HepG2 (cell line): Measurements from ENCODE around the gene QSER1. TPM values are rescaled to one million over a fixed set of nuclear protein-coding genes. Genes with fewer than 3 reads are reported as not detected.

Experiments used
- ATAC-seq: fragments of 200-7000 bp; cut with Tn5 transposase; 3 replicates; pipeline ENCODE4 v1.9.1; 2020; ENCODE audit warnings: mild to moderate bottlenecking, moderate library complexity
- BruUV-seq: library from RNA; stranded (reverse); fragments of 400-500 nt; replicated peaks from 2 replicates; lab custom pipeline; 2021; lab: Mats Ljungman, UMichigan
- CTCF ChIA-PET: fragments of 300-600 bp; formaldehyde crosslinking; extraction: SDS; loops from one replicate; lab custom pipeline; 2021; ENCODE audit warnings: low total read pairs, inconsistent platforms, low intra/inter-chr PET ratio; lab: Yijun Ruan, JAX
- POLR2A ChIA-PET: fragments of 350-600 bp; sonication (Branson Sonifier 250); formaldehyde crosslinking; loops from one replicate; lab custom pipeline; 2020; ENCODE audit warnings: antibody characterized with exemption, inconsistent platforms; lab: Yijun Ruan, JAX
- DNase-seq: peaks from one replicate; pipeline ENCODE4 v3.0.0-alpha.2; 2015; ENCODE audit warnings: low spot score
- FAIRE-seq: peaks from 3 replicates; lab custom pipeline; 2011; peaks lifted over from hg19 to GRCh38; lab: Jason Lieb, UNC
- H2AFZ ChIP-seq: one replicate; pipeline ENCODE4 v1.6.1; 2011; ENCODE audit warnings: low read length, inconsistent platforms
- H3K27ac ChIP-seq: fragments of 300-600 bp; 3 replicates; pipeline ENCODE4 v1.8.0; 2011; ENCODE audit warnings: mixed run types, mild to moderate bottlenecking, mixed read lengths, low read length, inconsistent platforms; ENCODE audit not compliant: insufficient read depth; ENCODE audit errors: extremely low read length
- H3K27me3 ChIP-seq, 2 experiments: fragments of 200-600 bp in 1 of 2; 2 replicates in 1 of 2; 3 replicates in 1 of 2; pipeline versions ENCODE4 v1.6.0 to v1.8.0; 2011; ENCODE audit warnings: low read length in 2 of 2, mild to moderate bottlenecking in 2 of 2, moderate library complexity in 2 of 2, inconsistent platforms in 1 of 2; ENCODE audit not compliant: insufficient read depth in 2 of 2, control insufficient read depth in 1 of 2
- H3K36me3 ChIP-seq, 2 experiments: fragments of 200-600 bp in 1 of 2; replicated peaks in 1 of 2; 2 replicates in 1 of 2; 3 replicates in 1 of 2; pipeline versions ENCODE4 v1.5.1 to v1.8.0; 2011; ENCODE audit warnings: low read length in 2 of 2, inconsistent platforms in 1 of 2; ENCODE audit not compliant: insufficient read depth in 2 of 2, control insufficient read depth in 1 of 2
- H3K4me1 ChIP-seq: 2 replicates; pipeline ENCODE4 v1.5.1; 2012; ENCODE audit warnings: low read length, inconsistent platforms; ENCODE audit not compliant: insufficient read depth
- H3K4me2 ChIP-seq: 2 replicates; pipeline ENCODE4 v1.6.0; 2011; ENCODE audit warnings: low read depth, low read length, inconsistent platforms
- H3K4me3 ChIP-seq, 3 experiments: fragments of 200-600 bp in 1 of 3; sonication (generic), shearing (Covaris generic) in 1 of 3; replicated peaks in 1 of 3; 2 replicates each; pipeline ENCODE4 v1.5.1; 2011 to 2016; ENCODE audit warnings: low read length in 3 of 3, inconsistent platforms in 2 of 3, low read depth in 2 of 3, mild to moderate bottlenecking in 2 of 3, control low read depth in 1 of 3, mixed read lengths in 1 of 3; ENCODE audit not compliant: insufficient read depth in 1 of 3
- H3K79me2 ChIP-seq: one replicate; pipeline ENCODE4 v1.6.1; 2011; ENCODE audit warnings: low read length, inconsistent platforms; ENCODE audit not compliant: insufficient read depth
- H3K9ac ChIP-seq: 2 replicates; pipeline ENCODE4 v1.6.0; 2011; ENCODE audit warnings: mild to moderate bottlenecking, low read depth, low read length, inconsistent platforms; ENCODE audit not compliant: insufficient read depth
- H3K9me3 ChIP-seq: 2 replicates; pipeline ENCODE4 v1.5.1; 2012; ENCODE audit warnings: mild to moderate bottlenecking, low read length
- H4K20me1 ChIP-seq: 2 replicates; pipeline ENCODE4 v1.6.0; 2011; ENCODE audit warnings: inconsistent platforms, mild to moderate bottlenecking, low read length, moderate library complexity; ENCODE audit not compliant: insufficient read depth
- DMTF1 ChIP-seq: sonication (generic); formaldehyde crosslinking; IDR thresholded peaks from 2 replicates; pipeline ENCODE4 v1.4.0; 2020; ENCODE audit warnings: mild to moderate bottlenecking, missing genetic modification reagents
- IRF2 ChIP-seq: IDR thresholded peaks from 2 replicates; pipeline ENCODE4 v1.6.1; 2018; ENCODE audit warnings: missing genetic modification reagents, missing compliant biosample characterization
- KDM5B ChIP-seq: sonication (generic); formaldehyde crosslinking; IDR thresholded peaks from 2 replicates; pipeline ENCODE4 v1.4.0; 2020; ENCODE audit warnings: missing genetic modification reagents, mild to moderate bottlenecking, borderline replicate concordance
- REXO4 ChIP-seq: sonication (generic); formaldehyde crosslinking; IDR thresholded peaks from 2 replicates; pipeline ENCODE4 v1.8.0; 2022; ENCODE audit warnings: missing genetic modification reagents, mild to moderate bottlenecking, borderline replicate concordance
- RXRA ChIP-seq: sonication (generic); formaldehyde crosslinking; IDR thresholded peaks from 2 replicates; pipeline ENCODE4 v1.5.1; 2020; ENCODE audit warnings: missing genetic modification reagents
- SMARCE1 ChIP-seq: fragments of 450-650 bp; IDR thresholded peaks from 2 replicates; pipeline ENCODE4 v1.6.1; 2017; ENCODE audit warnings: borderline replicate concordance
- STAG1 ChIP-seq: sonication (generic); formaldehyde crosslinking; IDR thresholded peaks from 2 replicates; pipeline ENCODE4 v1.4.0; 2020; ENCODE audit warnings: missing genetic modification reagents
- TCF7L2 ChIP-seq: IDR thresholded peaks from 2 replicates; pipeline ENCODE4 v1.6.1; 2011; ENCODE audit warnings: mild to moderate bottlenecking, low read depth, low read length, moderate library complexity
- THAP11 ChIP-seq: IDR thresholded peaks from 2 replicates; pipeline ENCODE4 v1.6.1; 2016; ENCODE audit warnings: missing biosample characterization, missing genetic modification reagents
- ZBTB37 ChIP-seq: sonication (generic); formaldehyde crosslinking; IDR thresholded peaks from 2 replicates; pipeline ENCODE4 v1.4.0; 2020; ENCODE audit warnings: mild to moderate bottlenecking, missing genetic modification reagents
- ZNF224 ChIP-seq: sonication (generic); formaldehyde crosslinking; IDR thresholded peaks from 2 replicates; pipeline ENCODE4 v1.5.0; 2020; ENCODE audit warnings: mild to moderate bottlenecking, missing genetic modification reagents
- ZNF225 ChIP-seq: sonication (generic); formaldehyde crosslinking; IDR thresholded peaks from 2 replicates; pipeline ENCODE4 v1.4.0; 2020; ENCODE audit warnings: mild to moderate bottlenecking, missing genetic modification reagents
- ZNF484 ChIP-seq: sonication (generic); formaldehyde crosslinking; IDR thresholded peaks from 2 replicates; pipeline ENCODE4 v1.5.1; 2020; ENCODE audit warnings: mild to moderate bottlenecking, low read depth, missing genetic modification reagents, borderline replicate concordance
- ZNF724P ChIP-seq: sonication (generic); formaldehyde crosslinking; IDR thresholded peaks from 2 replicates; pipeline ENCODE4 v1.8.0; 2022; ENCODE audit warnings: missing genetic modification reagents, borderline replicate concordance
- ZNF75D ChIP-seq: sonication (generic); formaldehyde crosslinking; IDR thresholded peaks from 2 replicates; pipeline ENCODE4 v1.8.1; 2023; ENCODE audit warnings: missing genetic modification reagents, mild to moderate bottlenecking, borderline replicate concordance
- WGBS: methylation state at CpG from one replicate; pipeline ENCODE4 v1.1.6; 2017; ENCODE audit warnings: low lambda C conversion rate; 5-methylcytosine and 5-hydroxymethylcytosine counted together
- in situ Hi-C: cut with HindIII; loops from 2 replicates; pipeline ENCODE4 v1.10.0; 2017; ENCODE audit warnings: low pct_unique_long_range_greater_than_20kb; ENCODE audit not compliant: extremely low pct_ligation_motif_present
- intact Hi-C: fragments of 100-400 bp; cut with micrococcal nuclease; formaldehyde crosslinking; loops from one replicate; pipeline ENCODE4 v1.10.0; 2022; ENCODE audit not compliant: unreplicated experiment
- polyA plus RNA-seq, 8 experiments: library from polyadenylated mRNA; depleted of rRNA in 3 of 8; stranded (reverse) in 7 of 8; unstranded in 1 of 8; fragments of >200 nt; fragmentation: Illumina TruSeq in 4 of 8; extraction: Trizol in 4 of 8; gene quantifications; 2 replicates each; pipeline versions ENCODE4 v1.2.1 to v1.2.3, GENCODE V29; 2011 to 2016; ENCODE audit warnings: low read depth in 4 of 8, missing spikeins in 1 of 8, mixed read lengths in 1 of 8; ENCODE audit not compliant: insufficient read depth in 1 of 8
- total RNA-seq, 5 experiments: library from RNA; depleted of rRNA; stranded (reverse); fragments of >200 nt; fragmentation: Illumina TruSeq; extraction: Trizol; gene quantifications; 2 replicates each; pipeline ENCODE4 v1.2.3, GENCODE V29; 2016; ENCODE audit warnings: low read depth in 1 of 5
- TF ChIP-seq, protein P1 (sequence below): sonication (generic); formaldehyde crosslinking; IDR thresholded peaks from 2 replicates; pipeline ENCODE4 v1.8.1; 2023; ENCODE audit warnings: mild to moderate bottlenecking, inconsistent platforms, moderate library complexity, missing genetic modification reagents, borderline replicate concordance

Gene QSER1
- total and polyA plus RNA-seq, 2 of the 13 experiments (the other 11 are each of a cell fraction or from before 2014, with no cell fraction given) = 8.9 to 17.3 TPM

GRCh38 chr11:32883421-32883820 is 9.2 kb upstream of the QSER1 start:
- FAIRE-seq (no peak), ATAC-seq (no peak), DNase-seq (no peak)
- H3K79me2 ChIP-seq = no peaks in the 10 kb centered on the region
- ChIA-PET CTCF (no interaction called here), POLR2A (no interaction called here)
- no peak overlapping the region for H3K4me2 ChIP-seq
- no TSS peak for BruUV-seq
- TF ChIP-seq THAP11 (CRISPR knock-in tag) (no peak), ZNF224 (CRISPR knock-in tag) (no peak), ZBTB37 (CRISPR knock-in tag) (no peak), IRF2 (CRISPR knock-in tag) (no peak), KDM5B (no peak)
- H3K27ac ChIP-seq = no peak overlapping the region
- H4K20me1 ChIP-seq = no peaks in the 10 kb centered on the region
- no peak overlapping the region for H3K4me3 ChIP-seq
- in situ Hi-C loops (no loop called here), intact Hi-C loops (no loop called here)
- H3K27me3 ChIP-seq = no peaks in the 10 kb centered on the region
- H3K9ac ChIP-seq = no peak overlapping the region
- H3K9me3 ChIP-seq = no peaks in the 10 kb centered on the region
- no peak overlapping the region for H2AFZ ChIP-seq
- no peaks in the 10 kb centered on the region for H3K36me3 ChIP-seq
- WGBS = 31% methylated on average over 3 of the region's 3 CpGs
- no peaks in the 10 kb centered on the region for H3K4me1 ChIP-seq

DNA sequence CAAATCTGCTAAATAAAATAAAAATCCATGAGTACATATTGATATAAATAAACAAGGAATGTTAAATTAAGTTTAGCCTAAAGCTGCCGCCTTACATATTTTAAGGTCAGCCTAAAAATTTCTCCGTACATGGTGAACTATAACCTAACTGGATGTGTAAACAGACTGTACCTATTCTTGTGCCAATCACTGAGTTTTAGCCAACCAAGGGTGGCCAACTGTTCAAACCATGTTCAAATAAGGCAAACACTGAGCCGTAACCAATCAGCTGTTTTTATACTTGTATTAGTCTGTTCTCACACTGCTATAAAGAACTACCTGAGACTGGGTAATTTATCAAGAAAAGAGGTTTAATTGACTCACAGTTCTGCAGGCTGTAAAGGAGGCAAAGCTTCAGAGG is 8.6 kb upstream of the QSER1 start:
- H3K4me1 ChIP-seq = no peaks in the 10 kb centered on the region
- no peak overlapping the region for H3K27ac ChIP-seq
- 65% methylated on average over 3 of the region's 3 CpGs for WGBS
- no peaks in the 10 kb centered on the region for H3K36me3 ChIP-seq
- no peak for ATAC-seq
- intact Hi-C loops (no loop called here), in situ Hi-C loops (no loop called here)
- no peaks in the 10 kb centered on the region for H3K27me3 ChIP-seq
- no peaks in the 10 kb centered on the region for H3K9me3 ChIP-seq
- no peak overlapping the region for H3K4me3 ChIP-seq
- no peak overlapping the region for H2AFZ ChIP-seq
- no peak overlapping the region for H3K9ac ChIP-seq
- POLR2A ChIA-PET = no interaction called here
- H3K4me2 ChIP-seq = no peak overlapping the region
- no peak for FAIRE-seq
- H4K20me1 ChIP-seq = no peaks in the 10 kb centered on the region
- BruUV-seq = no TSS peak
- no peaks in the 10 kb centered on the region for H3K79me2 ChIP-seq
- no peak for DNase-seq
- CTCF ChIA-PET = no interaction called here
- TF ChIP-seq ZNF724P (CRISPR knock-in tag) (no peak), REXO4 (CRISPR knock-in tag) (no peak), ZNF75D (CRISPR knock-in tag) (no peak), TCF7L2 (no peak), RXRA (CRISPR knock-in tag) (no peak), STAG1 (CRISPR knock-in tag) (no peak), ZNF484 (CRISPR knock-in tag) (no peak), ZNF225 (CRISPR knock-in tag) (no peak), DMTF1 (CRISPR knock-in tag) (no peak), SMARCE1 (no peak)
- TF ChIP-seq, protein P1, sequence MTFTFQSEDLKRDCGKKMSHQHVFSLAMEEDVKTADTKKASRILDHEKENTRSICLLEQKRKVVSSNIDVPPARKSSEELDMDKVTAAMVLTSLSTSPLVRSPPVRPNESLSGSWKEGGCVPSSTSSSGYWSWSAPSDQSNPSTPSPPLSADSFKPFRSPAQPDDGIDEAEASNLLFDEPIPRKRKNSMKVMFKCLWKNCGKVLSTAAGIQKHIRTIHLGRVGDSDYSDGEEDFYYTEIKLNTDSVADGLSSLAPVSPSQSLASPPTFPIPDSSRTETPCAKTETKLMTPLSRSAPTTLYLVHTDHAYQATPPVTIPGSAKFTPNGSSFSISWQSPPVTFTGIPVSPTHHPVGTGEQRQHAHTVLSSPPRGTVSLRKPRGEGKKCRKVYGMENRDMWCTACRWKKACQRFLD (CRISPR knock-in tag) = no peak
